HTERT RPE-1 (cell line): ENCODE measurements around the gene LMCD1.

Source experiments
- in situ Hi-C: fragments of 300-500 bp; cut with MboI; formaldehyde crosslinking; loops from 4 replicates; pipeline ENCODE4 v1.14.3; 2020; ENCODE audit warnings: low sequenced_read_pairs

Gene LMCD1

GRCh38 chr3:8608041-8608790 lies 106.6 kb downstream of the LMCD1 start:
- in situ Hi-C loops: loop anchor here (25.0 kb wide), 1 partner anchor 171 kb away; no protein-coding TSS in a partner anchor

GRCh38 chr3:8608791-8609467 lies 107.3 kb downstream of the LMCD1 start:
- in situ Hi-C loops: loop anchor here (25.0 kb wide), 1 partner anchor 172 kb away; no protein-coding TSS in a partner anchor

- in situ Hi-C loops: loop anchor here (25.0 kb wide), 1 partner anchor 174 kb away; no protein-coding TSS in a partner anchor
These were observed 109.3 kb downstream of the LMCD1 start for GRCh38 chr3:8610951-8611350.

- in situ Hi-C loops: loop anchor here (25.0 kb wide), 1 partner anchor 181 kb away; no protein-coding TSS in a partner anchor
These were observed 116.3 kb downstream of the LMCD1 start for GRCh38 chr3:8617921-8618320.

- in situ Hi-C loops: loop anchor here (25.0 kb wide), 1 partner anchor 182 kb away; no protein-coding TSS in a partner anchor
These were observed 117.3 kb downstream of the LMCD1 start for GRCh38 chr3:8618950-8619349.

GRCh38 chr3:8619548-8619947 lies 117.9 kb downstream of the LMCD1 start:
- in situ Hi-C loops: loop anchor here (25.0 kb wide), 1 partner anchor 182 kb away; no protein-coding TSS in a partner anchor

- in situ Hi-C loops: loop anchor here (25.0 kb wide), 1 partner anchor 184 kb away; no protein-coding TSS in a partner anchor
These were observed 119.5 kb downstream of the LMCD1 start for GRCh38 chr3:8621141-8621540.

GRCh38 chr3:8621872-8622271 lies 120.2 kb downstream of the LMCD1 start:
- in situ Hi-C loops: loop anchor here (25.0 kb wide), 1 partner anchor 185 kb away; no protein-coding TSS in a partner anchor

GRCh38 chr3:8622873-8623691 lies 121.5 kb downstream of the LMCD1 start:
- in situ Hi-C loops: loop anchor here (25.0 kb wide), 1 partner anchor 186 kb away; no protein-coding TSS in a partner anchor

GRCh38 chr3:8623741-8624140 lies 122.1 kb downstream of the LMCD1 start:
- in situ Hi-C loops: loop anchor here (25.0 kb wide), 1 partner anchor 186 kb away; no protein-coding TSS in a partner anchor
